ENCODE data around the gene KCTD13. TPM values are rescaled to one million over a fixed set of nuclear protein-coding genes. Genes with fewer than 3 reads are reported as not detected.

The KCTD13 gene
- total and polyA plus RNA-seq, 2 donors from 2014 or later = 9.9 to 25.8 TPM

GRCh38 chr16:29876217-29876593 is 49.8 kb downstream of the KCTD13 start:
- DNase-seq (no peak), FAIRE-seq (no peak)
- Histone ChIP-seq H3K9ac (ENCODE audit: low read length in 3 of 3) (no peak overlapping the region), H3K27ac (ENCODE audit: low read depth in 2 of 2, low read length in 2 of 2) (no peak overlapping the region), H3K4me1 (ENCODE audit: control insufficient read depth in 2 of 3, insufficient read depth in 2 of 3, low read depth in 1 of 3, low read length in 3 of 3) (no peaks in the 10 kb centered on the region), H3K9me3 (ENCODE audit: control insufficient read depth in 2 of 3, insufficient read depth in 1 of 3, low read length in 3 of 3) (no peaks in the 10 kb centered on the region), H3K4me3 (ENCODE audit: low read length in 3 of 3) (no peak overlapping the region), H3K36me3 (ENCODE audit: control insufficient read depth in 2 of 3, insufficient read depth in 3 of 3, low read length in 3 of 3) (no peaks in the 10 kb centered on the region), H3K27me3 (ENCODE audit: control insufficient read depth, insufficient read depth, low read length) (peaks cover 8% of the 10 kb centered on the region)
- TF ChIP-seq, protein P1, sequence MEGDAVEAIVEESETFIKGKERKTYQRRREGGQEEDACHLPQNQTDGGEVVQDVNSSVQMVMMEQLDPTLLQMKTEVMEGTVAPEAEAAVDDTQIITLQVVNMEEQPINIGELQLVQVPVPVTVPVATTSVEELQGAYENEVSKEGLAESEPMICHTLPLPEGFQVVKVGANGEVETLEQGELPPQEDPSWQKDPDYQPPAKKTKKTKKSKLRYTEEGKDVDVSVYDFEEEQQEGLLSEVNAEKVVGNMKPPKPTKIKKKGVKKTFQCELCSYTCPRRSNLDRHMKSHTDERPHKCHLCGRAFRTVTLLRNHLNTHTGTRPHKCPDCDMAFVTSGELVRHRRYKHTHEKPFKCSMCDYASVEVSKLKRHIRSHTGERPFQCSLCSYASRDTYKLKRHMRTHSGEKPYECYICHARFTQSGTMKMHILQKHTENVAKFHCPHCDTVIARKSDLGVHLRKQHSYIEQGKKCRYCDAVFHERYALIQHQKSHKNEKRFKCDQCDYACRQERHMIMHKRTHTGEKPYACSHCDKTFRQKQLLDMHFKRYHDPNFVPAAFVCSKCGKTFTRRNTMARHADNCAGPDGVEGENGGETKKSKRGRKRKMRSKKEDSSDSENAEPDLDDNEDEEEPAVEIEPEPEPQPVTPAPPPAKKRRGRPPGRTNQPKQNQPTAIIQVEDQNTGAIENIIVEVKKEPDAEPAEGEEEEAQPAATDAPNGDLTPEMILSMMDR (IDR thresholded peaks at IDR 0.05; ENCODE audit: borderline replicate concordance, extremely low read depth, insufficient read depth) = no peak
- intact Hi-C loops (cut with DNase I) = no loop called here

DNA sequence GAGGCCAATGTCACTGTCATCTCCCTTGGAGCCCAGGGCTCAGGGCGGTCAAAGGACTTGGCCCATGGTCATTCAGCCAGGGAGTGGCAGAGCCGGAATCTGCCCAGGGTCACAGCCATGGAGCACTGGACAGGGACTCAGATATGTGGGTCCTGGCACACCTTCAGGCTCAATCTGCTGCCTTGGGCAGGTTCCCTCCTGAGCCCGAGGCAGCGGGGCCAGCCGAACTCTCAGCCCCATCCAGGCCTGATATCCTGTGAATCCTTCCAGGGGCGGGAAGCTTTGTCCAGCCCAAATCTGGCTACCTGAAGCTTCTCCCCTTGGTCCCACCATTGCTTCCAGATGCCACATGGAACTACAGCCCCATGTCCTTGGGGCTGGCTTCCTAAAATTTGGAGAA is 50.8 kb downstream of the KCTD13 start:
- Histone ChIP-seq H3K9ac (ENCODE audit: low read length in 3 of 3) (no peak overlapping the region), H3K27ac (ENCODE audit: low read depth in 2 of 2, low read length in 2 of 2) (no peak overlapping the region), H3K9me3 (ENCODE audit: control insufficient read depth in 2 of 3, insufficient read depth in 1 of 3, low read length in 3 of 3) (no peaks in the 10 kb centered on the region), H3K36me3 (ENCODE audit: control insufficient read depth in 2 of 3, insufficient read depth in 3 of 3, low read length in 3 of 3) (no peaks in the 10 kb centered on the region), H3K27me3 (ENCODE audit: control insufficient read depth, insufficient read depth, low read length) (peaks cover 8% of the 10 kb centered on the region), H3K4me3 (ENCODE audit: low read length in 3 of 3) (no peak overlapping the region), H3K4me1 (ENCODE audit: control insufficient read depth in 2 of 3, insufficient read depth in 2 of 3, low read depth in 1 of 3, low read length in 3 of 3) (no peaks in the 10 kb centered on the region)
- no peak for DNase-seq
- intact Hi-C loops (cut with DNase I) = no loop called here
- no peak for FAIRE-seq
- TF ChIP-seq, protein P1 (IDR thresholded peaks at IDR 0.05; ENCODE audit: borderline replicate concordance, extremely low read depth, insufficient read depth) = no peak

- TF ChIP-seq, protein P1 (IDR thresholded peaks at IDR 0.05; ENCODE audit: borderline replicate concordance, extremely low read depth, insufficient read depth) = no peak
- intact Hi-C loops (cut with DNase I) = no loop called here
- Histone ChIP-seq H3K36me3 (ENCODE audit: control insufficient read depth in 2 of 3, insufficient read depth in 3 of 3, low read length in 3 of 3) (no peaks in the 10 kb centered on the region), H3K9me3 (ENCODE audit: control insufficient read depth in 2 of 3, insufficient read depth in 1 of 3, low read length in 3 of 3) (no peaks in the 10 kb centered on the region), H3K4me3 (ENCODE audit: low read length in 3 of 3) (no peak overlapping the region), H3K27ac (ENCODE audit: low read depth in 2 of 2, low read length in 2 of 2) (no peak overlapping the region), H3K27me3 (ENCODE audit: control insufficient read depth, insufficient read depth, low read length) (peaks cover 8% of the 10 kb centered on the region), H3K4me1 (ENCODE audit: control insufficient read depth in 2 of 3, insufficient read depth in 2 of 3, low read depth in 1 of 3, low read length in 3 of 3) (no peaks in the 10 kb centered on the region), H3K9ac (ENCODE audit: low read length in 3 of 3) (no peak overlapping the region)
- DNase-seq (no peak), FAIRE-seq (no peak)
Measured at GRCh38 chr16:29873319-29873718, 52.7 kb downstream of the KCTD13 start.
